HEK293T (cell line): Measurements from ENCODE around the gene SLA2.

Experiments used
- ARNT ChIP-seq: fragments of 450-650 bp; IDR thresholded peaks from 2 replicates; pipeline ENCODE4 v1.6.1; 2017; ENCODE audit warnings: mild to moderate bottlenecking
- FOXA1 ChIP-seq: fragments of 450-650 bp; IDR thresholded peaks from 2 replicates; pipeline ENCODE4 v1.6.1; 2016; ENCODE audit warnings: mild to moderate bottlenecking
- FOXK2 ChIP-seq: fragments of 450-650 bp; IDR thresholded peaks from 2 replicates; pipeline ENCODE4 v1.6.1; 2016; ENCODE audit warnings: mild to moderate bottlenecking
- FOXM1 ChIP-seq: fragments of 450-650 bp; IDR thresholded peaks from 2 replicates; pipeline ENCODE4 v1.6.1; 2017; ENCODE audit warnings: mild to moderate bottlenecking, borderline replicate concordance
- HDGF ChIP-seq: fragments of 450-650 bp; IDR thresholded peaks from 2 replicates; pipeline ENCODE4 v1.6.1; 2017; ENCODE audit warnings: antibody characterized with exemption, borderline replicate concordance
- L3MBTL2 ChIP-seq: fragments of 450-650 bp; conservative IDR thresholded peaks from 2 replicates; pipeline ENCODE4 v1.6.1; 2016; ENCODE audit warnings: mild to moderate bottlenecking
- LEF1 ChIP-seq: fragments of 450-650 bp; IDR thresholded peaks from 2 replicates; pipeline ENCODE4 v1.6.1; 2017; ENCODE audit warnings: mild to moderate bottlenecking, borderline replicate concordance
- SP1 ChIP-seq: fragments of 450-650 bp; IDR thresholded peaks from 2 replicates; pipeline ENCODE4 v1.6.1; 2017
- TARDBP ChIP-seq: fragments of 450-650 bp; IDR thresholded peaks from 2 replicates; pipeline ENCODE4 v1.6.1; 2016

DNA sequence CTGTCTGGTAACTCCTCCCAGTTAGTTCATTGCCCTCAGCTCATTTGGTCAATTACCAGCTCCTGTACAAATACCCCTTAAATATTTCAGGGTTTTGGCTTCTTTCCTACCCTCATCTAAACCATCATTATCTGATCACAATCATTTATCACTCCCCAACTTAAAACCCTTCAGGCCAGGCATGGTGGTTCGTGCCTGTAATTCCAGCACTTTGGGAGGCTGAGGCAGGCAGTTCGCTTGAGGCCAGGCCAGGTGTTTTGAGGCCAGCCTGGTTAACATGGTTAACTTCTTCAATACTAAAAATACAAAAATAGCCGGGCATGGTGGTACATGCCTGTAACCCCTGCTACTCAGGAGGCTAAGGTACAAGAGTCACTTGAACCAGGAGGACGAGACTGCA lies 63.2 kb downstream of the SLA2 start:
- TF ChIP-seq FOXA1 (no peak), LEF1 (no peak), ARNT (no peak), HDGF (no peak), SP1 (no peak), TARDBP (no peak), L3MBTL2 (no peak), FOXM1 (no peak), FOXK2 (no peak)
